H9 (cell line): ENCODE data around the gene LSM7. TPM values are rescaled to one million over a fixed set of nuclear protein-coding genes. Genes with fewer than 3 reads are reported as not detected.

Experiments
- DNase-seq: peaks from one replicate; pipeline ENCODE4 v3.0.0-alpha.2; 2017
- H2AFZ ChIP-seq: one replicate; pipeline ENCODE4 v1.6.1; 2013; ENCODE audit warnings: mild to moderate bottlenecking, low read length, control low read depth, moderate library complexity
- H2AK5ac ChIP-seq: 2 replicates; pipeline ENCODE4 v1.6.1; 2013; ENCODE audit warnings: low read length, control low read depth, mixed read lengths; ENCODE audit not compliant: insufficient read length
- H2BK120ac ChIP-seq: one replicate; pipeline ENCODE4 v1.6.1; 2013; ENCODE audit warnings: low read depth, mild to moderate bottlenecking, low read length, control low read depth, inconsistent platforms; ENCODE audit not compliant: poor library complexity, severe bottlenecking
- H2BK12ac ChIP-seq: 2 replicates; pipeline ENCODE4 v1.6.1; 2013; ENCODE audit warnings: low read length, control low read depth, mixed read lengths, low read depth; ENCODE audit not compliant: insufficient read length
- H2BK15ac ChIP-seq: 2 replicates; pipeline ENCODE4 v1.6.1; 2013; ENCODE audit warnings: low read depth, low read length, control low read depth
- H2BK20ac ChIP-seq: one replicate; pipeline ENCODE4 v1.6.1; 2013; ENCODE audit warnings: low read depth, mild to moderate bottlenecking, low read length, control low read depth, inconsistent platforms; ENCODE audit not compliant: poor library complexity, severe bottlenecking
- H2BK5ac ChIP-seq: 2 replicates; pipeline ENCODE4 v1.6.1; 2013; ENCODE audit warnings: low read length, control low read depth, mixed read lengths; ENCODE audit not compliant: insufficient read length
- H3K14ac ChIP-seq: 2 replicates; pipeline ENCODE4 v1.6.1; 2013; ENCODE audit warnings: low read length, control low read depth; ENCODE audit not compliant: insufficient read depth
- H3K18ac ChIP-seq: 2 replicates; pipeline ENCODE4 v1.6.1; 2013; ENCODE audit warnings: low read depth, mild to moderate bottlenecking, mixed read lengths, low read length, control low read depth; ENCODE audit not compliant: insufficient read length
- H3K23ac ChIP-seq: 2 replicates; pipeline ENCODE4 v1.6.1; 2013; ENCODE audit warnings: low read length, control low read depth, mixed read lengths, low read depth; ENCODE audit not compliant: insufficient read length
- H3K23me2 ChIP-seq: 2 replicates; pipeline ENCODE4 v1.6.1; 2013; ENCODE audit warnings: low read depth, mild to moderate bottlenecking, mixed read lengths, low read length, control low read depth; ENCODE audit not compliant: insufficient read length, poor library complexity, severe bottlenecking
- H3K27ac ChIP-seq: 2 replicates; pipeline ENCODE4 v1.5.1; 2013; ENCODE audit warnings: low read length, control low read depth, mixed read lengths, low read depth; ENCODE audit not compliant: insufficient read length
- H3K27me3 ChIP-seq: 2 replicates; pipeline ENCODE4 v1.6.1; 2013; ENCODE audit warnings: low read length, control low read depth, inconsistent platforms; ENCODE audit not compliant: insufficient read depth
- H3K4ac ChIP-seq: 2 replicates; pipeline ENCODE4 v1.6.1; 2013; ENCODE audit warnings: low read depth, mild to moderate bottlenecking, control low read depth, inconsistent platforms, low read length, moderate library complexity
- H3K4me1 ChIP-seq: 2 replicates; pipeline ENCODE4 v1.6.1; 2013; ENCODE audit warnings: low read length, control low read depth, inconsistent platforms; ENCODE audit not compliant: insufficient read depth
- H3K4me2 ChIP-seq: 2 replicates; pipeline ENCODE4 v1.6.1; 2013; ENCODE audit warnings: low read length, control low read depth, mixed read lengths; ENCODE audit not compliant: insufficient read length, insufficient read depth
- H3K56ac ChIP-seq: 2 replicates; pipeline ENCODE4 v1.6.1; 2013; ENCODE audit warnings: low read depth, mild to moderate bottlenecking, mixed read lengths, low read length, control low read depth; ENCODE audit not compliant: insufficient read length
- H3K79me1 ChIP-seq: 2 replicates; pipeline ENCODE4 v1.6.1; 2013; ENCODE audit warnings: low read depth, mild to moderate bottlenecking, moderate library complexity, low read length, control low read depth, inconsistent platforms; ENCODE audit not compliant: insufficient read depth, poor library complexity, severe bottlenecking
- H3K79me2 ChIP-seq: 2 replicates; pipeline ENCODE4 v1.6.1; 2013; ENCODE audit warnings: low read length, control low read depth, inconsistent platforms; ENCODE audit not compliant: insufficient read depth
- H3K9ac ChIP-seq: 2 replicates; pipeline ENCODE4 v1.6.1; 2013; ENCODE audit warnings: low read length, control low read depth, mixed read lengths; ENCODE audit not compliant: insufficient read length; ENCODE audit errors: extremely low read depth
- H3K9me3 ChIP-seq: one replicate; pipeline ENCODE4 v1.6.1; 2013; ENCODE audit warnings: low read depth, low read length, inconsistent platforms; ENCODE audit not compliant: control insufficient read depth
- H3T11ph ChIP-seq: one replicate; pipeline ENCODE4 v1.6.1; 2013; ENCODE audit warnings: mild to moderate bottlenecking, low read length, control low read depth, inconsistent platforms
- H4K20me1 ChIP-seq: one replicate; pipeline ENCODE4 v1.6.1; 2013; ENCODE audit not compliant: control insufficient read depth, insufficient read length, insufficient read depth
- H4K5ac ChIP-seq: 2 replicates; pipeline ENCODE4 v1.6.1; 2013; ENCODE audit warnings: low read depth, mild to moderate bottlenecking, mixed read lengths, low read length, control low read depth; ENCODE audit not compliant: insufficient read length
- H4K8ac ChIP-seq: replicated peaks from 2 replicates; pipeline ENCODE4 v1.6.1; 2013; ENCODE audit warnings: low read length, control low read depth, mixed read lengths, low read depth; ENCODE audit not compliant: insufficient read length
- H4K91ac ChIP-seq: 2 replicates; pipeline ENCODE4 v1.6.1; 2013; ENCODE audit warnings: low read depth, mild to moderate bottlenecking, moderate library complexity, mixed read lengths, low read length, control low read depth; ENCODE audit not compliant: insufficient read length
- H3K27ac Mint-ChIP-seq, 3 experiments: 2 replicates in 2 of 3; 3 replicates in 1 of 3; pipeline ENCODE4 v1.8.0; 2020 to 2021; ENCODE audit warnings: mixed read lengths in 3 of 3, mild to moderate bottlenecking in 1 of 3, moderate library complexity in 1 of 3
- H3K27me3 Mint-ChIP-seq: 2 replicates; pipeline ENCODE4 v1.8.0; 2021; ENCODE audit warnings: low read depth, mild to moderate bottlenecking, moderate library complexity, mixed read lengths
- H3K36me3 Mint-ChIP-seq, 3 experiments: 2 replicates in 2 of 3; 3 replicates in 1 of 3; pipeline ENCODE4 v1.8.0; 2020 to 2021; ENCODE audit warnings: low read depth in 3 of 3, mixed read lengths in 3 of 3; ENCODE audit not compliant: insufficient read depth in 1 of 3
- H3K4me1 Mint-ChIP-seq, 2 experiments: 2 replicates each; pipeline ENCODE4 v1.8.0; 2020; ENCODE audit warnings: mixed read lengths in 2 of 2
- H3K4me3 Mint-ChIP-seq, 2 experiments: 2 replicates in 1 of 2; 3 replicates in 1 of 2; pipeline ENCODE4 v1.8.0; 2020 to 2021; ENCODE audit warnings: mild to moderate bottlenecking in 2 of 2, mixed read lengths in 2 of 2, moderate library complexity in 1 of 2
- H3K9me3 Mint-ChIP-seq, 2 experiments: 2 replicates in 1 of 2; 3 replicates in 1 of 2; pipeline ENCODE4 v1.8.0; 2020; ENCODE audit warnings: mild to moderate bottlenecking in 2 of 2, mixed read lengths in 2 of 2, moderate library complexity in 1 of 2
- CTCF ChIP-seq: fragments of 200-600 bp; sonication (generic); conservative IDR thresholded peaks from 3 replicates; pipeline ENCODE4 v1.8.0; 2021; ENCODE audit warnings: antibody characterized with exemption, mild to moderate bottlenecking
- WGBS: extraction: QIAGEN DNeasy Blood & Tissue Kit; methylation state at CpG from one replicate; pipeline ENCODE4 v1.1.7; 2013; ENCODE audit warnings: missing lambda C conversion rate, low lambda C conversion rate, mixed read lengths; ENCODE audit not compliant: insufficient read length; ENCODE audit errors: extremely low coverage; 5-methylcytosine and 5-hydroxymethylcytosine counted together
- total RNA-seq: library from RNA; stranded (reverse); gene quantifications from 2 replicates; pipeline ENCODE4 v1.2.1, GENCODE V29; 2021

LSM7 gene
- total RNA-seq, 1 experiment from 2014 or later, result 187 TPM

- peaks cover 35% of the 10 kb centered on the region; the same call in 1 of the 2 replicates for H3K27me3 ChIP-seq
- H3K14ac ChIP-seq, result no peak overlapping the region
- no peak overlapping the region for H4K8ac ChIP-seq
- H3K79me1 ChIP-seq, result no peaks in the 10 kb centered on the region
- no peaks in the 10 kb centered on the region for H3K4me1 ChIP-seq
- no peak overlapping the region for H3K23ac ChIP-seq
- H3K18ac ChIP-seq, result no peak overlapping the region
- H4K91ac ChIP-seq, result no peak overlapping the region
- H3K4me2 ChIP-seq, result peak overlapping the region; percentile 65
- Mint-ChIP-seq H3K27ac (no peak overlapping the region), H3K27me3 (peaks cover 95% of the 10 kb centered on the region), H3K9me3 (peaks cover 5 to 6% of the 10 kb centered on the region in 2 experiments; a peak in 3 of 5 replicates), H3K36me3 (peaks cover 0 to 7% (median 4%) of the 10 kb centered on the region in 3 experiments; a peak in 3 of 7 replicates), H3K4me1 (peaks cover 7 to 21% of the 10 kb centered on the region in 2 experiments; a peak in 3 of 4 replicates), H3K4me3 (peak overlapping the region; percentile 42 to 64)
- H4K20me1 ChIP-seq, result no peaks in the 10 kb centered on the region
- DNase-seq, result peak; percentile 75
- H3K27ac ChIP-seq, result no peak overlapping the region
- H2BK15ac ChIP-seq, result no peak overlapping the region; the same call in 1 of the 2 replicates
- no peak overlapping the region for H2BK12ac ChIP-seq
- no CpG with 5 or more reads among the region's 67 CpGs for WGBS
- no peak overlapping the region for H3K4ac ChIP-seq
- H2BK120ac ChIP-seq, result no peak overlapping the region
- H4K5ac ChIP-seq, result no peak overlapping the region
- no peak overlapping the region for H2BK20ac ChIP-seq
- H3K23me2 ChIP-seq, result no peaks in the 10 kb centered on the region
- H3K9me3 ChIP-seq, result no peaks in the 10 kb centered on the region
- no peaks in the 10 kb centered on the region for H3K79me2 ChIP-seq
- peak; percentile 36; the same call in 1 of the 3 replicates for TF ChIP-seq CTCF
- H2AK5ac ChIP-seq, result no peak overlapping the region
- no peak overlapping the region for H2AFZ ChIP-seq
- H3T11ph ChIP-seq, result no peak overlapping the region
- no peak overlapping the region for H2BK5ac ChIP-seq
- H3K56ac ChIP-seq, result no peak overlapping the region
- H3K9ac ChIP-seq, result no peak overlapping the region
Measured at GRCh38 chr19:2291185-2291751, 37.1 kb downstream of the LSM7 start.
